Stimulated activated CD4-positive, alpha-beta T cell treated with anti-CD3 and anti-CD28 coated beads, Interleukin-4, amount 100 ng/mL, for 4 hours (primary cell): ENCODE measurements around the gene STK32A.
"Not testable (repeated sequence)": the region's sequence is repeated elsewhere in the genome, so short reads cannot be mapped to it uniquely, and the experiment has no call there.

Source experiments
- DNase-seq, 2 experiments: peaks; one replicate each; pipeline ENCODE4 v3.0.0-alpha.2; 2020

Gene STK32A

DNA sequence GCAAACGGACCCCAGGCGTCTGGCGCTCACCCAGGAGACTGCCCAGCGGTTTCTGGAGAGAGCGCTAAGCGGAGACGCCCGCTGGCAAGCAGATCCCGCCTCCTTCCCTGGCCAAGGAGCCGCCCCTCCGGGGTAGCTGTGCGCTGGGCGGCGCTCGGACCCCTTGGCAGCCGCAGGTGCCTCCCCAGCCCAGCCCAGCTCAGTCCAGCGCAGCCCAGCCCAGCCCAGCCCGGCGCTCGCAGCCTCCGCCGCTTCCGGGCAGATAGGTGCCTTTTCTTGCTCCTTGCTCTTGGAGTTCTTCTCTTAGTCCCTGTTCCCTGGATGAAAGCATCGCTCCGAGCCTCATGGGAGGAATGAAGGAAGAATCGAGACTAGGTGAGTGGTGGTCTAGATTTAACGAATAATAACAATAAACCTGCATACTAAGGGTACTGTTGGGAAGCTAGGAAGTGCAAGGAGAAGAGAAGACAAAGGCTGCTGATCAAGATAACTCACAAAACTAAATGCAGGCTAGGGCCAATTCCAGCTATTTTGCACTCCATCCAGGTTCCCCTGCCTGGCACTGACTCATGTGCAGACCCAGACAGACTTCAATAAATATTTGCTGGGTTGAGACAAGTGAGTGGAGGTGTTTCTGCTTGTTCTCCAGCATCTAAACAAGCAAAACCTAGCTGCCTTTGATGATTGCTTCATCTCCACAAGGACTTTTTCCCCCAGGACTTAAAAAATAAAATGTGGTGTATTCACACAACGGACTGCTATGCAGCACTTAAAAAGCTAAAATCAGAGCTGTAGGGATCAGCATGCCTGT, at the start of gene STK32A:
Gene STK32A, plus strand, starts transcription at position 202 of the 811 bp plus-strand sequence. CDS start 4,609 bp downstream, outside the sequence.
- no peak for DNase-seq

DNA sequence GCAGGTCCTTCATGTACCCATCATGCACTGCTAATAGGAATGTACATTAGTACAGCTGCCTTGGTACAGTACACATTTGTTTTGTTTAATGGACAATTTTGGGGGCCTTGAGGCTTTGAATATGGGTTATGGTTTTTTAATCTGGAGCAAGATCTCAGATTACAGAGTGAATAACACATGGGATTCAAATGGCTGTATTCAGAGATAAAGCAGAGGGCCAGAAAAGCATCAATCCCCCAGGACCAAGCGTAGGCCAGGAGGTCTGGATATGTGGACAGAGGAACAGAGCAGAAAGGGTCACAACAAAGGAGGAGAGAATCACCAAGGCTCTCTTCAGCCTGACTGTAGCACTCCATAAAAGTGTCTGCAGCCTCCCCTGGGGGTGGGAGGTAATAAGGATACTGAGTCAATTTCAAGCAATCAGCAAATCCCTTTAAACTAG, 47.7 kb upstream of the STK32A start:
- DNase-seq: no peak

DNA sequence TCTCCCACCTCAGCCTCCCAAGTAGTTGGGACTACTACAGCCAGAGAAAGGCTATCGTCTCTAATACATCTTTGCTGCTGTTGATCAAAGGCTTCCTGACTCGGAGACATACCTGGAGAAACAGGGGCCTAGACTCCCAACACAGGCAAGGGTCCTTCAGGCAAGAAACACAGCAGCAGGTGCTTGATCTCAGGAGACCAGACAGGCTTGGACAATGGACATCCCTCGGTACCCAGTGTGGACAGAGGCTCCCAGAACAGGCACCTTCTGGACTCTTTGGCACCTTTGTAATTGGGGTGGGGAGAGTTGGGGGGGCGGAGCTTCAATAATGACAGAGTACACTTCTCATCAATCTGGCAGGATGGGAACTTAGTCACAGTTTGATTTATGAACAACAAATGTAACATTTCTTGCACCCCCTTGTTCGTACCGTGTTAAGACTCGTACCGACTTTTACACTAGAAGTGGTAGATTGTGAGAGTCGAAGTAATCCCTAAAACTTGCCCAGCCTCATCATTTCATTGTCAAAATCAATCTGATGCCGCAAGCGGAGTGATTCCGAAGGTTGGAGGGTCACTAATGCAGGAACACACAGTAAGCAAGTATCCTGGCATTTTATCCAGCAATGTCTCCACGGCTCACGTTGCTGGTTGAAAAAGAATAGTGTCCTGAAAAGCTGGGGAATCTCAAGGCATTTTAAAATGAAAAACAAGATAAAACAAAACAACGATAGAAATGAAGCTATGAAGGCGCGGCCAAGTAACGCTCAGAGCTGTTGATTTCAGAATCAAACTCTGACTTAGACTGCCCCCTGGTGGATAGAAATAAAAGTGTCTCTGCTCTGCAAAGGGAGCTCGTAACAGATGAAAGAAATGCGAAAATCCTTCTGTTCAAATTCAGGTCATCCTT, 46.4 kb upstream of the STK32A start:
- no peak for DNase-seq

DNA sequence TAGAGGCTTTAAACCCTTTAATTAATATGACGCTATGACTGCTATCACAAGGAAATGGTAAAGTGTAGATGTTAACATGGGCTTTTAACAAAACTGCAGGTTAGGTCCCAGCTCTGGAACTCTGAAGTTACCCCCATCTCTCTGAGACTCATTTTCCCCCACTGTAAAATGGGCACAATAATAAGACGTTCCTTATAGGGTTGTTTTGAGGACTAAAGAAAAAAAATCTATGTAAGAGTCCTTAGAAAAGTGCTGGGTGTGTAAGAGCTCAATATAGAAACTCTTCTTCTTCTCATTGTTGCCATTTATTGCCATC, 45.8 kb upstream of the STK32A start:
- no peak for DNase-seq

DNA sequence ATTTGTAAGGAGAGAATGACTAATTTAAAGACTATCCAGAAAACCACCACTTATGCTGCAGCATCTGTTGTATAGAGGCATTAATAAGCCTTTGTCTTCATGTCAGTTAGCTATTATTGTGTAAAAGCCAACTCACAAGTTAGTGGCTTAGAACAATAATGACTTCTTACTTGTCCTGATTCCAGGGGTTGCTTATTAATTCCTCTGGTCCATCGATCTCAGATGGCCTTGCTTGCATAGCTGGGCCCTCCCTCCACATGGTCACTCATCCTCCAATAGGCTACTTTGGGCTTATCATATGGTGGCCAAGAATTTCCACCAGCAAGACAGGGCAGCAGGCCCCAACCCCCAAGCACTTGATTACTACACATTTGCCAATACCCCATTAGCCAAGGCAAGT, 44.5 kb upstream of the STK32A start:
- DNase-seq: no peak

DNA sequence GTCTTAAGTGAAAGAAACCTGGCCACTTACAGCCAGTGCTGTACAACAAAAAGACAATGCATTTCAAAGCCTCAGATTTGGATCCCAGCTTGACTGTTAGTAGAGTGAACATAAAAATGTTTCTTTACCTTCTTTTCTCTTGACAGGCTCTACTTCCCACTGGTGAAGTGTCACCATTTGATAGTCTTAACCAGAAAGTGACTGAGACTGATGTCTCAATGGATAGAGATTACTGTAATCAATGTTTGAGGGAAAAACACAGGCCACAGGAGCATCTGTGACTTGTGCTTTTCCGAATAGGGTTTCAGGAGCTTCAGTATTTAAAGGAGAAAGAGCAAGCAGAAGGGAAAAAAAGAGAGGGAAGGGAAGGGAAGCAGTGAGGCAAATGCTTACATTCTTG, 41.7 kb upstream of the STK32A start:
- DNase-seq: no peak

DNA sequence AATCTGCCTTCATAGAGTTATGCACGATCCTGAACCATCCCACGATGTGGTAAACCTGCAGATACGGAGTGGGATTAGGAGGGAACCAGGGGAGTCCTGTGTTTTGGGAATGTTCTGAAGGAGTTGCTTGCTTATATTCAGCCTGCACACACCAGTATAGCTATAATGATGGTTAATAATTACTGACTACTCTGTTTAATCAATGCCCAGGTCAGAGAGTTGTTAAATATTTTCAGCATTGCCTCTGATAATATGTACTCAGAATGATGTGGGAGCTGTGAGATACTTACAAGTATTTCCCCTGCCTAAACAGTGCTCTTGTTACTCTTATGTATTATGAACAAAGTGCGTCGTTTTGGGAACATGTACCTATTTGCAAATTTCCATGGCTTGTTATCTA, 34.8 kb upstream of the STK32A start:
- no peak for DNase-seq

DNA sequence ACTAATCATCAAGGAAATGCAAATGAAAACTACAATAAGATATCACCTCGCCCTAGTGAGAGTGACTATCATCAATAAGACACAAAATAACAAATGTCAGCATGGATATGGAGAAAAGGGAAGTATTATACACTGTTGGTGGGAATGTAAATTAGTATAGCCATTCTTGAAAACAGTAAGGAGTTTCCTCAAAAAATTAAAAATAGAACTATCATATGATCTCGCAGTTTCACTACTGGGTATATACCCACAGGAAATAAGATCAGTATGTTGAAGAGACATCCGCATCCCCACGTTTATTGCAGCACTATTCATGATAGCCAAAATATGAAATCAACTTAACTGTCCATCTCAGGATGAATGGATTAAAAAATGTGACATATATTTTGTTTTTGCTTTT, 31.6 kb upstream of the STK32A start:
- DNase-seq: no peak

DNA sequence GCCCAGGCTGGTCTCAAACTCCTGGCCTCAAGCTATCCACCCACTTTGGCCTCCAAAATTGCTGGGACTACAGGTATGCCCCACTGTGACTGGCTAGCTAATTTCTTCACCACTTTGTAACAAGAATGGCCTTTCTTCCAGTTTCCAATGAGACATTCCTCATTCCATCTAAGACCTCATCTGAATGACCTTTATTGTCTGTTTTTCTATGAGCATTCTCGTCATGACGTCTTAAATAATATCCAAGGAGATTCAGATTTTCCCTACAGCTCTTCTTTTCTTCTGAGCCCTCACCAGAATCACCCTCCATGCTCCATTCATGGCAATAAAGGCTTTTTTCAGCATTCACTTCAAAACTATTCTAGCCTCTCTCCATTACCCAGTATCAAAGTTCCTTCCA, 30.2 kb upstream of the STK32A start:
- DNase-seq: no peak

DNA sequence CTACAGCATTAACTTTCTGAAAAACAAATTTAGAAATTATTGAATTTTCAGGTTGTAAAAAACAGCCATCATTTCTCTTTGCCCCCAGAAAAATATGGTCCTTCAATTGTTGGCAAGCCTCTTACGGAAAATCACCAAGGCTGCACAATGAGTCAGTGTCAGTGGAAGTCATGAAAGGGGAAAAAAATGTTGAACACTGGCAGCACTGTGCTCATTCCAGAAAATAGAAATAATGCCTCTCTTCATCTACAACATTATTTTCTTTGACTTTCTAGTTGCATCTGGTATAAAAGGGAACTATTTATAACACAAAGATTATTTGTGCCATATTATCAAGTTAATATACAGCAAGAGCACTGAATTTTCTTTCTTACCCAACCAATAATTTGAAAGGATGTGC, 26.7 kb upstream of the STK32A start:
- DNase-seq: no peak

DNA sequence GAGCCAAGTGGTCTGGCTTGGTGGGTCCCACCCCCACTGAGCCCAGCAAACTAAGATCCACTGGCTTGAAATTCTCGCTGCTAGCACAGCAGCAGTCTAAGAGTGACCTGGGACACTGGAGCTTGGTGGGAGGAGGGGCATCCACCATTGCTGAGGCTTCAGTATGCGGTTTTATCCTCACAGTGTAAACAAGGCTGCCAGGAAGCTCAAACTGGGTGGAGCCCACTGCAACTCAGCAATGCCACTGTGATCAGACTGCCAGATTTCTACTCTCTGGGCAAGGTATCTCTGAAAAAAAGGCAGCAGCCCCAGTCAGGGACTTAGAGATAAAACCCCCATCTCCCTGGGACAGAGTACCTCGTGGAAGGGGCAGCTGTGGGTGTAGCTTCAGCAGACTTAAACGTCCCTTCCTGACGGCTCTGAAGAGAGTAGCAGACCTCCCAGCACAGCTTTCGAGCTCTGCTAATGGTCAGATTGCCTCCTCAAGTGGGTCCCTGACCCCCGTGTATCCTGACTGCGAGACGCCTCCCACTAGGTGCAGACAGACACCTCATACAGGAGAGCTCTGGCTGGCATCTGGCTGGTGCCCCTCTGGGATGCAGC, 18.2 kb upstream of the STK32A start:
- DNase-seq: no peak

DNA sequence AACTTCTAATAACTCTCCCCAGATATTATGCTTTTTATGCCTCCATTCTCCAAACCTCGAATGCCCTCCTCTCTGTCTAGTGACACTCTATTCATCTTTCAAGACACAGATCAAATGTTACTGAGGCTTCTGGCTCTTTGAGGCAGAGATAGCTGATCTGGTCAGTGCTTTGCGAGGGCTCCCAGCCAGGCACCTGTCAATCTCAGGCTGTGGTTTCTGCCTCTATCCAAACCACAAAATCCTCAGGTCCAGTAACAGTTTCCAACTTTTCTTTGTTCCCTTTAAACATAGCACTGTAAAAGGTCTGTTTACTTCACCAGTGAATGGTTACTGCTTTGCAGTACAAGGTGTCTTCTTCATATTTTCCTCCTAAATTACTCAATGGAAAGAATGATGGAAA, 11.5 kb upstream of the STK32A start:
- no peak for DNase-seq

DNA sequence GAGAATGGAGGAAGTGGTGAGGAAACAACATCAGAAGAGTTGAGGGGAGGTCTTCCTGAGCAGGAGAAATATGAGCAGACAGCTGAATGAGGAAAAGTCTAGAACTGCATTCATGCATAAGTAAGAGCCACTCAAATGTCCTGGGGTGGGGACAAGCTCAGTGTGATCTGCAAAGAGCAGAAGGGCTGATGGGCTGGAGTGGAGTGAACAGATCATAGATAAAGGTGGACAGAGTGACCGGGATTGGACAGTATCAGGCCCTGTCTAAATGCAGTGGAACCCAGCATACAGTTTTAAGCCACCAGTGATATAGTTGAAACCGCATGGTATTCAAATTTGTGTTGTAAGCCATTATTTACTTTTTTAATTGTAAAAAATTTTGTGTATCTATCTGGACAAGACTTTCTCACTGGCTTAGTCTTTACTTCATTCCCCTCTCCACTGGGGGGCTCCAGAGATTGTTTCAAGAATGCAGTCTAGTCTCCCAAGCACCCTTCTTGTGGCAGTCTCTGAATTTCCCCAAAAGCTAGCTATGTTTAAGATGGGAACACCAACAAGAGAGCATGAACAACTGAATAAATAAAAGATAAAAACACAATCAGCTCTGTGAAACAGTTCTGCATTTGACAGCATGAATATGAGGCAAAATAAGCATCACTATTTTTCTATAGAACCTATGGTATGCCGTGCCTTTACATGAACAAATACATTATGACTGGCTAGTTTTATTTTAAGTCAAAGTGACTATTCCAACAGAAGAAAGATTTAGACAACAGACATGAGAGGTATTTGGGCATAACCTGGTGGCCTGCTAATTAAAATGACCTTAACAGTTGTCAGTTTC, 10.7 kb upstream of the STK32A start:
- no peak for DNase-seq

DNA sequence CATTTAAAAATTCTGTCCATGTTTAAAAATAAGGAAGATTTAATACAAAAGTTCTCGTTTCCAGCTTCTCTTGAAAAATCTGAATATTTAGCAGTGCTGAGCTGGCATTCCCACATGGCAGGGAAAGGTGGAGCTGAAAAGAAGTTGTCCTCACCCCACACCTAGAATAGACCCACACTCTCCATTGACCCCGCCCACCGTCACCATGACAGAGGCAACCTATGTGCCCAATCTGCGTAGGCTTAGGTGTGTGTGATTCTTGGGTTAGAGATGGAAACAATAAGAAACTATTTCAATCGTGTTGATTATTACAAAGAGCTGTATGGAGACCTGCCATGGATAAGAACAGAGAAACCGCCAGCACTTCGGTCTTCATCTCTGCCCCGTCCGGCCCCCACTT, 8.9 kb upstream of the STK32A start:
- DNase-seq: no peak

DNA sequence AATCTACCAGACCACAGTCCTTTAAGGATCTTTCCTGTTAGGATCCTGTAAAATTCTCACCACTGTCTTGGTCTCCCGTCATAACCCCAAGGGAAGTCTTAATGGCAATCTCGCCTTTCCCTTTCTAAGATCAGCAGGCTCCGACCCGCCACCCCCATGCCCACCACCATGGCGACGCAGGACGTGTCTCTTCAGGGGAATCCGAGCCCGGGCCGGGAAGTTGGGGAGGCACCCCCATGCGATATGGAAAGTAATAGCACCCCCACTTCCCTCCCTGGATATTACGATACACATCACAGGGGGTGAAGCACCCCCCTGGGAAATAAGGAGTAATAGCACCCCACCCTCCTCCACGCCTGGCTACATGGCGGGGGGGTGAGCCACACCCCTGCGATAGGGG, 8.3 kb upstream of the STK32A start:
- no peak for DNase-seq

DNA sequence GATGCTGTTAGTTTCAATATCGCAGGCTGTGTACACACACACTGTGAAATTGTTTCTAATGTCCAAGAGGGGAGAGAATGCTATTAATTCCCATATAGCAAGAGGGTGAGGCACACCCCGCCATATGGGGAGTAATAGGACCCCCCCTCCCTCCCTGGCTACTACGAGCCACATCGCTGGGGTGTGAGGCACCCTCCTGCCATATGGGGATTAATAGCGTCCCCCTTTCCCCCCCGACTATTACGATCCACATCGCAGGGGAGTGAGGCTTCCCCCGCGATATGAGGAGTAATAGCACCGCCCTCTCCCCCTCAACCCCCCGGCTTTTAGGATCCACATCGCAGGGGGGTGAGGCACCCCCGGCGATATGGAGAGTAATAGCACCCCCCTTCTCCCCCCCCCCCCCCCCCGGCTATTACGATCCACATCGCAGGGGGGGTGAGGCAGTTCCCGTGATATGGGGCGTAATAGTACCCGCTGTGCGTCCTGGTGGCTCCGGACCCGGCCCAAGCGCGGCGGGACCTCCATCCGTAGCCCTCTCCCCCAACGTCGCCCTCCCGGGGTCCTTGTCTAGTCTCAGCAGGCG, 494 bp upstream of the STK32A start:
- no peak for DNase-seq

DNA sequence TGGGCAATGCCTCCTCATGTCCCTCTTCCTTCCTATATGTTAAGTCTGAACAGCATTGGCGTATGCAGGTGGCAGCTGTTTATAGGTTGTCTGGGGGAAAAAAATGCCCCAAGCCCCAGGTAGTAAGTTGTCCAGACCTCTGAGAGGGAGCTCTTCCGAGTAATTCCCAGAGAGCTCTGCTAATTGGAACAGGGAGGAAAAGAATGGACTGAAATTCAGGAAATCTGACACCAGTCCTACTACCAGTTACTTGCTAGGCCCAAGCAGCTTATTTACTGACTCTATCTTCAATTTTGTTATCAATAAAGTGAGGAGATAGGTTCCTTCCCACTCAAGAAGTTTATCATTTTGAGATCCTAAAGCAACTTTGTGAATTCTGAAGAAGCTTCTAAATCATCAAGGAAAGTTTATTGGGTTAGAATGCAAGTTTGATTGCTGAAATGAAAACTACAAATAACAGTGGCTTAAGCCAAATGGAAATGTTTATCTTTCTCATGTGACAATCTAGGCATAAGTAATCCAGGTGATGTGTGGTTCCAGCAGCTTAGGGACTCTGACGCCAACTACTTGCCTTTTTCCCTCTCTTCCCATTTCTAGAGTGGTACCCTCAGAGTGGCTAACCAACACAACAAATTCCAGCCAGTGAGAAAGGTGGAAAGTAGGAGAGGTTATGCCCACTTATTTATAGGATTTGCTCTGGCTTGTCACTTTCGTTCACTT, 5.6 kb downstream of the STK32A start:
- DNase-seq: no peak

DNA sequence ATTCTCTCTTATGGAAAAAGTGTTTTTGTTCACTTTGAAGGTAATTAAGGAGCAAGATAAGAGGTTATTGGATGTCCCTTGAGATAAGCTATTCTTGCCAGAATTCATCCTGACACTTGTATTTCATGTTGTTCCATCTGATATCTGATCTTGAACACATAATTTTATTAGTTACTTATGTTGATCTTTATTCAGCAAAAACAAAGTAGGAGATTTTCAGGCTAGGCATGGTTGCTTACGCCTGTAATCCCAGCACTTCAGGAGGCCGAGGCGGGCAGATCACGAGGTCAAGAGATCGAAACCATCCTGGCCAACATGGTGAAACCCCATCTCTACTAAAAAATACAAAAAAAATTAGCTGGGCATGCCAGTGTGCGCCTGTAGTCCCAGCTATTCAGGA, 8.4 kb downstream of the STK32A start:
- not testable (repeated sequence) for DNase-seq

DNA sequence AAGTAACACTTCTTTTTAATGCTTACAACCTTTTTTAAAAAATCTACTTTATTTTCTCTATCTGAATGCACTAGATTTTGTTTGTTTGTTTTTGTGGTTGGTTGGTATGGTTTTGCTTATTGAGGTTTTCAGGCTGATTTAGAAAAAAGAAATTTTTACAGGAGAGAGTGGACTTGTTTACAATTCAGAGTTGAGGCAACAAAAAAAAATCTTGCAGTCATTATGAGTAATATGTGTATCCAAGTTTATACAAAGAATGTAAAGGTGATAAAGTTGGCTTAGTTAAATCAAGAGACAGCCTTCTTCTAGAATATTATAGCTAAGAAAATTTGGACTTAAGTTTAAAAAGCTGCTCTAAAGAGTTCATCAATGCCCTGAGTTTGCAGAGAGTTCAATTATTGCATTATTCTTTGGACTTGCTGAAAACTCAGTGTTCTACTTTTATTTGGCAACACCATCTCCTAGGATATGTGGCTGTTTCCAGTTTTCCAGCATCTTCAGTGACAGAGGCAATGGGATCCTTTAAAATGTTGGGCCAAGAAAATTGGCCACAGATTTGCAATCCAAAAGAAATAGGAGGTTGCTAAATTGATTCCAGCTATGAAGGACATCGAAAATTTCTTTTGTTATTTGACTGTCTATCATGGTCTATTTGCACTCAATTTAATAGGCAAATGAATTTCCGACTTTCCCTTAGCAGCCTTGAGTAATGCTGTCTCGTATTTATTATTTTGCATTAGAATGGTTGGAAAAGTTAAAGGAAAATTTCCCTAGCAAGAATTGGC, 10.7 kb downstream of the STK32A start:
- no peak for DNase-seq

DNA sequence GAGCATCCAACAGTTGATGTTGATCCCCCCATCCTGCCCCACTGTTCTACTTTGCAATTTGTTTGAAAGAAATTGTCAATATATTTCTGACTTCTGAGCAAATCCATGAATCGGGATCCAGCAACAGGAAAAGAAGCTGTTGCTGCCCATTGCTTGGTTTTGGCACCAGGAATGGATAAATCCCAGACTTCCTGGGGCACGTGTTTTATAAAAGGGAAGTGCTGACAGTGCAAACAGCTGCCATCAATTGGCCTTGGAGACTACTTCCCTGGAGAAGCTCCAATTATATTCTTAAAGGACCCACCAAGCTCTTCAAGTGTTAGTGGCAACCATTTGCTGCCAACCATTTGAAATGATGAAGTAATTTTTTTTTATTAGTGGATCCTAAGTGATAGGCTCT, 13.7 kb downstream of the STK32A start:
- DNase-seq: no peak

DNA sequence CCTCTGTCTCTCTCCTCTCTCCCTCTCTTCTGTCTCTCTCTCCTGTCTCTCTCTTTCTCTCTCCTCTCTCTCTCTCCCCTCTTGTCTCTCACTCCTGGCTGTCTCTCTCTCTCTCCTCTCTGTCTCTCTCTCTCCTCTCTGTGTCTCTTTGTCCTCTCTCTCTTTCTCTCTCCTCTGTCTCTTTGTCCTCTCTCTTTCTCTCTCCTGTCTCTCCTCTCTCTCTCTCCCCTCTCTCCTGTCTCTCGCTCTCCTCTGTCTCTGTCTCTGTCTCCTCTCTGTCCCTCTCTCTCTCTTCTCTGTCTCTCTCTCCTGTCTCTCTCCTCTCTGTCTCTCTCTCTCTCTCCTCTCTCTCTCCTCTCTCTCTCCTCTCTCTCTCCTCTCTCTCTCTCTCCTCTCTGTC, 25.0 kb downstream of the STK32A start:
- DNase-seq: no peak
